Stomach (tissue), 9 donors: ENCODE results near the gene STXBP2. TPM values are rescaled to one million over a fixed set of nuclear protein-coding genes. Genes with fewer than 3 reads are reported as not detected.

Experiments
- DNase-seq, 2 donors: peaks; one replicate each; pipeline versions ENCODE4 v3.0.0 to v3.0.0-alpha.2; 2013 to 2019
- H3K27ac ChIP-seq, 5 donors: fragments of 200-600 bp in 4 of 5; sonication (generic) in 4 of 5; one replicate each; pipeline ENCODE4 v1.5.1; 2013 to 2019; ENCODE audit warnings: mild to moderate bottlenecking in 1 of 5, moderate library complexity in 1 of 5
- H3K27me3 ChIP-seq, 3 donors: fragments of 200-600 bp; sonication (generic); one replicate each; pipeline ENCODE4 v1.5.1; 2017 to 2019; ENCODE audit warnings: mixed run types in 1 of 3
- H3K36me3 ChIP-seq, 4 donors: fragments of 200-600 bp; sonication (generic); 1 replicate in 3 of 4; 2 replicates in 1 of 4; pipeline ENCODE4 v1.5.1; 2016 to 2019
- H3K4me1 ChIP-seq, 4 donors: fragments of 200-600 bp; sonication (generic); one replicate each; pipeline ENCODE4 v1.5.1; 2016 to 2019
- H3K4me3 ChIP-seq, 4 donors: fragments of 200-600 bp; sonication (generic) in 3 of 4; one replicate each; pipeline ENCODE4 v1.5.1; 2016 to 2019; ENCODE audit warnings: mild to moderate bottlenecking in 1 of 4
- H3K9me3 ChIP-seq, 4 donors: fragments of 200-600 bp; sonication (generic); one replicate each; pipeline ENCODE4 v1.5.1; 2016 to 2019
- CTCF ChIP-seq, 7 experiments: fragments of 450-650 bp in 4 of 7; fragments of 200-600 bp in 3 of 7; sonication (generic) in 3 of 7; IDR thresholded peaks; one replicate each; pipeline ENCODE4 v1.5.1; 2016 to 2019; ENCODE audit warnings: antibody characterized with exemption in 7 of 7, control low read depth in 2 of 7, mild to moderate bottlenecking in 1 of 7
- EP300 ChIP-seq: sonication (generic); formaldehyde crosslinking; IDR thresholded peaks from one replicate; pipeline ENCODE4 v1.6.1; 2017; ENCODE audit warnings: antibody characterized with exemption
- POLR2A ChIP-seq, 4 donors: fragments of 450-650 bp; IDR thresholded peaks; one replicate each; pipeline ENCODE4 v1.6.1; 2016; ENCODE audit warnings: antibody characterized with exemption in 4 of 4, control low read depth in 2 of 4, mild to moderate bottlenecking in 1 of 4, moderate library complexity in 1 of 4
- POLR2AphosphoS5 ChIP-seq, 3 donors: sonication (generic); formaldehyde crosslinking; IDR thresholded peaks; one replicate each; pipeline ENCODE4 v1.6.1; 2016; ENCODE audit warnings: antibody characterized with exemption in 3 of 3
- WGBS, 5 donors: extraction: QIAGEN DNeasy Blood & Tissue Kit in 3 of 5; methylation state at CpG; one replicate each; pipeline versions ENCODE4 v1.1.5 to v1.1.7; 2013 to 2018; 5-methylcytosine and 5-hydroxymethylcytosine counted together
- intact Hi-C: fragments of 100-400 bp; cut with DNase I; formaldehyde crosslinking; loops from one replicate; pipeline ENCODE4 v1.15.1; 2023; ENCODE audit warnings: low total_unique reads
- polyA plus RNA-seq, 3 donors: library from polyadenylated mRNA; stranded (reverse); fragments of 200-250 nt; gene quantifications; one replicate each; pipeline ENCODE4 v1.2.3, GENCODE V29; 2013
- total RNA-seq, 5 donors: library from RNA; depleted of rRNA; stranded (reverse); fragments of >200 nt; gene quantifications; one replicate each; pipeline versions ENCODE4 v1.1.0 to v1.2.3, GENCODE V29; 2014 to 2016
- donor health status: healthy with polysubstance abuse.
- donor health status: Bipolar disorder and iron deficiency.
- donor health status: healthy.

STXBP2 gene
- total and polyA plus RNA-seq, 8 donors, result 46.6 to 734 (median 138) TPM

- TF ChIP-seq POLR2AphosphoS5 (IDR thresholded peaks at IDR 0.05), result no peak
- TF ChIP-seq EP300, result no peak
- TF ChIP-seq POLR2A (IDR thresholded peaks at IDR 0.05), result no peak
- TF ChIP-seq CTCF (IDR thresholded peaks at IDR 0.05), result no peak
- Histone ChIP-seq H3K4me1 (peaks cover 0 to 13% (median 4%) of the 10 kb centered on the region in 4 donors), H3K27ac (no peak overlapping the region), H3K36me3 (no peaks in the 10 kb centered on the region), H3K27me3 (peaks cover 0 to 53% (median 30%) of the 10 kb centered on the region in 3 donors), H3K4me3 (peak overlapping the region in 2 of 4 donors; percentile 12 to 13), H3K9me3 (peaks cover 0 to 7% (median 0%) of the 10 kb centered on the region in 4 donors)
- WGBS, 5 donors, result 28 to 37% (median 31%) methylated on average over 9 of the region's 9 CpGs
- intact Hi-C loops, result no loop called here
- no peak for DNase-seq
Measured at GRCh38 chr19:7669641-7670040, 32.7 kb downstream of the STXBP2 start.

DNA sequence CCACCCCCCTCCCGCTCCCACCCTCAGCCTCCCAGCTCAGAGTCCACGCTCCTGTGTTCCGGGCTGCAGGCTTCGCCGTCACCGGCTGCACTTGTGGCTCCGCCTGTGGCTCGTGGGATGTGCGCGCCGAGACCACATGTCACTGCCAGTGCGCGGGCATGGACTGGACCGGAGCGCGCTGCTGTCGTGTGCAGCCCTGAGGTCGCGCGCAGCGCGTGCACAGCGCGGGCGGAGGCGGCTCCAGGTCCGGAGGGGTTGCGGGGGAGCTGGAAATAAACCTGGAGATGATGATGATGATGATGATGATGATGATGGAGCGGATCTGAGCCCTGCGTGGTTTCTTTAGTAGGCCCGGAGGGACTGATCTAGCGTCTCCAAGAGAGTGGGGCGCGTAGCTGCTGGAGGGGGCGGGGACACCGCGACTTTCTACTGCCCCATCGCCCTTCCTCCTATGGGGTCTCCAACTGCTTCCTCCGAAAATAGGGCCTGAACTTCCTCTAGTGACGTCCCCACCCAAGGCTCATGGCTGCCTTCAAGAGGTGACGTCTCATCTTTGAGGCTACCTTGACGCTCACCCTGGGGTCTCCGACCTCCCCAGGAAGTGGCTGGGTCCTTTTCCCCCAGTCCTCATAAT is 33.4 kb downstream of the STXBP2 start:
- H3K9me3 ChIP-seq, result peaks cover 0 to 7% (median 0%) of the 10 kb centered on the region in 4 donors
- TF ChIP-seq POLR2AphosphoS5 (IDR thresholded peaks at IDR 0.05), result no peak
- no peak for TF ChIP-seq CTCF (IDR thresholded peaks at IDR 0.05)
- TF ChIP-seq EP300, result no peak
- no peak for TF ChIP-seq POLR2A (IDR thresholded peaks at IDR 0.05)
- H3K27ac ChIP-seq, result no peak overlapping the region
- H3K4me1 ChIP-seq, result peaks cover 0 to 13% (median 4%) of the 10 kb centered on the region in 4 donors
- H3K27me3 ChIP-seq, result peaks cover 0 to 55% (median 30%) of the 10 kb centered on the region in 3 donors
- peak overlapping the region in 2 of 4 donors; percentile 12 to 13 for H3K4me3 ChIP-seq
- 2 to 7% (median 2%) methylated on average over 29 to 43 of the region's 43 CpGs for WGBS, 5 donors
- H3K36me3 ChIP-seq, result no peaks in the 10 kb centered on the region
- intact Hi-C loops, result no loop called here
- DNase-seq, result peak in 1 of 2 donors; percentile 75

GRCh38 chr19:7670790-7671189 is 33.9 kb downstream of the STXBP2 start:
- DNase-seq, result no peak
- no peak overlapping the region for H3K27ac ChIP-seq
- peaks cover 0 to 60% (median 30%) of the 10 kb centered on the region in 3 donors for H3K27me3 ChIP-seq
- intact Hi-C loops, result no loop called here
- H3K9me3 ChIP-seq, result peaks cover 0 to 7% (median 0%) of the 10 kb centered on the region in 4 donors
- no peaks in the 10 kb centered on the region for H3K36me3 ChIP-seq
- no peak overlapping the region for H3K4me3 ChIP-seq
- H3K4me1 ChIP-seq, result peaks cover 0 to 13% (median 4%) of the 10 kb centered on the region in 4 donors
- TF ChIP-seq CTCF (IDR thresholded peaks at IDR 0.05), result no peak
- no peak for TF ChIP-seq POLR2AphosphoS5 (IDR thresholded peaks at IDR 0.05)
- no peak for TF ChIP-seq POLR2A (IDR thresholded peaks at IDR 0.05)
- no peak for TF ChIP-seq EP300
- 20 to 42% (median 33%) methylated on average over 7 to 9 of the region's 9 CpGs for WGBS, 5 donors

DNA sequence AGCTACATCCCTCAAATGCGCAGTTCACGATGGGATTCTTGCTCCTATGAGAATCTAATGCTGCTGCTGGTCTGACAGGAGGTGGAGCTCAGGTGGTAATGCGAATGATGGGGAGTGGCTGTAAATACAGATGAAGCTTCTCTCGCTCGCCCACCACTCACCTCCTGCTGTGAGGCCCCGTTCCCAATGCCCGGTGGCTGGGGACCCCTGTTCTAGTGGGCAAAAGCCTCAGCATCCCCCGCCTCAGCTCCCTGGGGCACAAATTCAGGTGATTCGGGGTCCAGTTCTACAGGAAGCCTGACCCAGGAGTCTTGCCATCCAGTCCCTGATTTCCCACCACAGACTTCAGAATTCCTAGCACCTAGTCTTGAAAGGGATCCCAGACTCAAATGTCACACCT is 35.6 kb downstream of the STXBP2 start:
- Histone ChIP-seq H3K27me3 (peaks cover 0 to 77% (median 40%) of the 10 kb centered on the region in 3 donors), H3K4me1 (peaks cover 0 to 13% (median 4%) of the 10 kb centered on the region in 4 donors), H3K27ac (no peak overlapping the region), H3K36me3 (no peaks in the 10 kb centered on the region), H3K9me3 (peaks cover 0 to 7% (median 0%) of the 10 kb centered on the region in 4 donors), H3K4me3 (no peak overlapping the region)
- no peak for DNase-seq
- 41 to 56% (median 44%) methylated on average over 6 to 9 of the region's 9 CpGs for WGBS, 5 donors
- intact Hi-C loops, result no loop called here
- no peak for TF ChIP-seq EP300
- TF ChIP-seq POLR2A (IDR thresholded peaks at IDR 0.05), result no peak
- TF ChIP-seq CTCF (IDR thresholded peaks at IDR 0.05), result no peak
- TF ChIP-seq POLR2AphosphoS5 (IDR thresholded peaks at IDR 0.05), result no peak
